ENCODE results near the gene ATXN10. TPM values are rescaled to one million over a fixed set of nuclear protein-coding genes. Genes with fewer than 3 reads are reported as not detected.

ATXN10 gene
- total and polyA plus RNA-seq, 2 of the 8 experiments (the other 6 are each of a cell fraction or from before 2014, with no cell fraction given): 134 to 210 TPM

DNA sequence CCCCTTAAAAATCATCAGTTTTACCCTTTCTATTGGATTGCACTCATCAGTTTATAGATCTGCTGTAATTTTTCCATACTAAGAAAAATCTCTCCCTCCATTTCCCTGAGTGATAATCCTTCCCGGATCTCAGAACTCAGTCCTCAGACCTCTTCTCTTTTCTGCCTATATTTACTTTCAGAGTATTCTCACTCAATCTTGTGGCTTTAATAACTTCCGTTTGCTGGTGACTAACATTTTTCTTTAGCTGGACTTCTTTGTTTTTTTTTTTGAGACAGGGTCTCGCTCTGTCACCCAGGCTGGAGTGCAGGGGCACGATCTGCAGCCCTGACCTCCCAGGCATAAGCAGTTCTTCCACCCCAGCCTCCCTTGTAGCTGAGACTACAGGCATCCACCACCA lies 10.4 kb downstream of the ATXN10 start:
- H2BK120ac ChIP-seq (replicated peaks; ENCODE audit: low read depth, low read length): no peak overlapping the region
- peaks cover 10% of the 10 kb centered on the region for H3K79me1 ChIP-seq (ENCODE audit: low read depth, low read length)
- H4K91ac ChIP-seq (replicated peaks; ENCODE audit: insufficient read length, low read length): no peak overlapping the region
- 95% methylated on average over 4 of the region's 4 CpGs; no CpG with 5 or more reads in 1 of the 2 experiments for WGBS, 2 experiments (ENCODE audit: extremely low coverage in 1 of 2, insufficient coverage in 1 of 2, insufficient read length in 1 of 2, insufficient replicate concordance in 2 of 2, low coverage in 1 of 2, low lambda C conversion rate in 2 of 2, missing lambda C conversion rate in 1 of 2)
- H2BK15ac ChIP-seq (ENCODE audit: low read length): no peak overlapping the region
- H3K79me2 ChIP-seq (ENCODE audit: control insufficient read depth in 1 of 2, insufficient read depth in 2 of 2, low read length in 2 of 2): peaks cover 15 to 96% of the 10 kb centered on the region in 2 experiments
- POLR2A ChIA-PET (ENCODE audit: partially characterized antibody): interaction anchor here (0.6 to 2.3 kb wide), 2 partner anchors 11 to 102 kb away, joined by 3 to 7 read pairs; partner anchors contain the start of gene ATXN10
- no peak overlapping the region for H3K23ac ChIP-seq (ENCODE audit: insufficient read length)
- no peak overlapping the region for H3K4me2 ChIP-seq (ENCODE audit: insufficient read depth in 1 of 2, low read depth in 2 of 2, low read length in 2 of 2)
- H3K9me3 ChIP-seq (ENCODE audit: insufficient read depth in 2 of 2, low read depth in 1 of 2, low read length in 1 of 2): no peaks in the 10 kb centered on the region
- H2BK12ac ChIP-seq (ENCODE audit: low read depth, low read length): no peak overlapping the region
- CTCF ChIA-PET (ENCODE audit: partially characterized antibody): interaction anchor here (1.0 to 1.4 kb wide), 2 partner anchors 44 to 182 kb away, joined by 3 read pairs; no protein-coding TSS in a partner anchor
- H3K23me2 ChIP-seq (ENCODE audit: low read depth, low read length): no peaks in the 10 kb centered on the region
- no peak for DNase-seq (ENCODE audit: low read depth in 1 of 2, low spot score in 2 of 2)
- no peak overlapping the region for H2BK20ac ChIP-seq (ENCODE audit: low read length)
- no peaks in the 10 kb centered on the region for H3K27me3 ChIP-seq (replicated peaks in 1 of 4; ENCODE audit: control insufficient read depth in 3 of 4, extremely low read depth in 1 of 4, insufficient read depth in 3 of 4, low read length in 3 of 4)
- H3K4ac ChIP-seq (replicated peaks; ENCODE audit: insufficient read length, low read depth, low read length): no peak overlapping the region
- no peak overlapping the region for H3K18ac ChIP-seq (ENCODE audit: extremely low read depth, low read length)
- no peak overlapping the region for H2AFZ ChIP-seq (ENCODE audit: low read length)
- H2AK5ac ChIP-seq (ENCODE audit: low read depth, low read length): no peak overlapping the region
- H3K14ac ChIP-seq (ENCODE audit: insufficient read length): no peak overlapping the region
- H4K8ac ChIP-seq (ENCODE audit: extremely low read depth, insufficient read depth, low read length): no peak overlapping the region
- peaks cover 0 to 13% (median 2%) of the 10 kb centered on the region in 4 experiments; a peak in 3 of 7 replicates for H3K4me1 ChIP-seq (replicated peaks in 1 of 4; ENCODE audit: control insufficient read depth in 3 of 4, insufficient read depth in 4 of 4, low read length in 3 of 4)
- H3K4me3 ChIP-seq (ENCODE audit: extremely low read depth in 1 of 4, insufficient read depth in 2 of 4, low read depth in 3 of 4, low read length in 4 of 4): no peak overlapping the region
- H4K20me1 ChIP-seq (replicated peaks in 1 of 2; ENCODE audit: control insufficient read depth in 1 of 2, insufficient read depth in 2 of 2, low read length in 2 of 2): peaks cover 27 to 29% of the 10 kb centered on the region in 2 experiments
- no peak for FAIRE-seq
- H3K36me3 ChIP-seq (ENCODE audit: control insufficient read depth in 2 of 4, insufficient read depth in 4 of 4, low read length in 3 of 4): no peaks in the 10 kb centered on the region
- no peak overlapping the region for H2BK5ac ChIP-seq (ENCODE audit: low read depth, low read length)
- no peak overlapping the region for H3K56ac ChIP-seq (replicated peaks; ENCODE audit: insufficient read length, low read depth, low read length)
- H4K5ac ChIP-seq (ENCODE audit: insufficient read length, low read depth, low read length): no peak overlapping the region
- H3K27ac ChIP-seq (ENCODE audit: low read depth, low read length): no peak overlapping the region
- no peak overlapping the region for H3K9ac ChIP-seq (replicated peaks in 1 of 4; ENCODE audit: extremely low read depth in 1 of 4, low read depth in 3 of 4, low read length in 3 of 4)
- TF ChIP-seq TCF12 (IDR thresholded peaks at IDR 0.05; ENCODE audit: low read depth, low read length): no peak
- no peak for TF ChIP-seq FOSL1 (IDR thresholded peaks at IDR 0.05; ENCODE audit: insufficient read depth, low read depth, low read length)
- TF ChIP-seq, protein P1, sequence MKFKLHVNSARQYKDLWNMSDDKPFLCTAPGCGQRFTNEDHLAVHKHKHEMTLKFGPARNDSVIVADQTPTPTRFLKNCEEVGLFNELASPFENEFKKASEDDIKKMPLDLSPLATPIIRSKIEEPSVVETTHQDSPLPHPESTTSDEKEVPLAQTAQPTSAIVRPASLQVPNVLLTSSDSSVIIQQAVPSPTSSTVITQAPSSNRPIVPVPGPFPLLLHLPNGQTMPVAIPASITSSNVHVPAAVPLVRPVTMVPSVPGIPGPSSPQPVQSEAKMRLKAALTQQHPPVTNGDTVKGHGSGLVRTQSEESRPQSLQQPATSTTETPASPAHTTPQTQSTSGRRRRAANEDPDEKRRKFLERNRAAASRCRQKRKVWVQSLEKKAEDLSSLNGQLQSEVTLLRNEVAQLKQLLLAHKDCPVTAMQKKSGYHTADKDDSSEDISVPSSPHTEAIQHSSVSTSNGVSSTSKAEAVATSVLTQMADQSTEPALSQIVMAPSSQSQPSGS (IDR thresholded peaks at IDR 0.05; ENCODE audit: low read length): no peak
- TF ChIP-seq EZH2 (IDR thresholded peaks at IDR 0.05; ENCODE audit: low read depth, low read length, severe bottlenecking): no peak
- no peak for TF ChIP-seq TAF1 (IDR thresholded peaks at IDR 0.05; ENCODE audit: low read depth, low read length)
- no peak for TF ChIP-seq GABPA (IDR thresholded peaks at IDR 0.05; ENCODE audit: borderline replicate concordance, insufficient read depth, low read length)
- no peak for TF ChIP-seq BCL11A (IDR thresholded peaks at IDR 0.05; ENCODE audit: low read depth in 2 of 2, low read length in 2 of 2)
- no peak for TF ChIP-seq TBP (IDR thresholded peaks at IDR 0.05; ENCODE audit: low read depth, low read length)
- TF ChIP-seq, protein P2, sequence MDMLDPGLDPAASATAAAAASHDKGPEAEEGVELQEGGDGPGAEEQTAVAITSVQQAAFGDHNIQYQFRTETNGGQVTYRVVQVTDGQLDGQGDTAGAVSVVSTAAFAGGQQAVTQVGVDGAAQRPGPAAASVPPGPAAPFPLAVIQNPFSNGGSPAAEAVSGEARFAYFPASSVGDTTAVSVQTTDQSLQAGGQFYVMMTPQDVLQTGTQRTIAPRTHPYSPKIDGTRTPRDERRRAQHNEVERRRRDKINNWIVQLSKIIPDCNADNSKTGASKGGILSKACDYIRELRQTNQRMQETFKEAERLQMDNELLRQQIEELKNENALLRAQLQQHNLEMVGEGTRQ (IDR thresholded peaks at IDR 0.05; ENCODE audit: low read length): no peak
- TF ChIP-seq RNF2 (IDR thresholded peaks at IDR 0.05; ENCODE audit: borderline replicate concordance, low read depth, low read length, missing control alignments, poor library complexity, severe bottlenecking): no peak

Data from H1 (cell line).